GM21528 (cell line): ENCODE results near the gene CLEC1B.
"Not testable (repeated sequence)": the region's sequence is repeated elsewhere in the genome, so short reads cannot be mapped to it uniquely, and the experiment has no call there.

Experiments used
- ATAC-seq: cut with Tn5 transposase; IDR thresholded peaks from one replicate; pipeline ENCODE4 v1.9.1; 2021; ENCODE audit warnings: mild to moderate bottlenecking, moderate library complexity; ENCODE audit not compliant: unreplicated experiment, low FRiP score

Gene CLEC1B

GRCh38 chr12:9999016-9999415 is at the start of gene CLEC1B:
Gene CLEC1B (minus strand): TSS chr12:9999121. CDS start chr12:9999100, 21 bp downstream.
- no peak for ATAC-seq

DNA sequence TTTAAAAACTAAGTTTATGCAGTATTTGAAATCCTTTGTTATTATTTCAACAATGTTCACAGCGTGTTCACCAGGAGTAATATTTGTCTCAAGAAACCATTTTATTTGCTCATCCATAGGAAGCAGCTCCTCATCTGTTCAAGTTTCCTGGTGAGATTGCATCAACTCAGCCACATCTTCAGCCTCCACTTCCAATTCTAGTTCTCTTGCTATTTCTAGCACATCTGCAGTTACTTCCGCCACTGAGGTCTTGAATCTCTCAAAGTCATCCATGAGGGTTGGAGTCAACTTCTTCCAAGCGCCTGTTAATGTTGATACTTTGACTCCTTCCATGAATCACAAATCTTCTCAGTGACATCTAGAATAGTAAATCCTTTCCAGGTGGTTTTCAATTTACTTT is 49.6 kb upstream of the CLEC1B start:
- no peak for ATAC-seq

GRCh38 chr12:10042167-10042566 is 43.2 kb upstream of the CLEC1B start:
- no peak for ATAC-seq

GRCh38 chr12:10033783-10034545 is 35.0 kb upstream of the CLEC1B start:
- ATAC-seq = no peak

- no peak for ATAC-seq
Observed at GRCh38 chr12:10031771-10032175, 32.9 kb upstream of the CLEC1B start.

- no peak for ATAC-seq
Observed at GRCh38 chr12:10031321-10031720, 32.4 kb upstream of the CLEC1B start.

DNA sequence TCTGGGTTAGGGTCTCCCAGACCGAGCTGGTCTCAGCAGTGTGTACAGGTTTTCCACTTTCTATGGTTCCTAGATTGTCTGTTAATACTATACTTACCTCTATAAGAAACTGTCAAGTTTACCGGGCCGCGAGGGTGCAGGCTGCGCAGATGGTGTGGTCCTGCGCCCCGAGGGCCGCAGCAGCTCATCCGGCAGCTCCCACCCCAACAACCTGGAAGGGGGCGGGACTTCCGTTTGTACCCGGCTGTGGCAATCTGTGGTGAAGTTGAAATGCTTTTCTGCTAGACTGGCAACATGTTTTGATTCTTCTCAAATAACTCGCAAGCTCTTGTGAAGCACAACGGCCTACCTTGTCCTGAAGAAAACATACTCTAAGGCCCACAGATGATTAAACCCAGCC is 31.5 kb upstream of the CLEC1B start, which contains the start of gene CLEC9A:
Gene CLEC9A (plus strand): TSS at position 237 of the 400 bp plus-strand sequence. CDS start 22,006 bp downstream, outside the sequence.
- ATAC-seq = no peak

DNA sequence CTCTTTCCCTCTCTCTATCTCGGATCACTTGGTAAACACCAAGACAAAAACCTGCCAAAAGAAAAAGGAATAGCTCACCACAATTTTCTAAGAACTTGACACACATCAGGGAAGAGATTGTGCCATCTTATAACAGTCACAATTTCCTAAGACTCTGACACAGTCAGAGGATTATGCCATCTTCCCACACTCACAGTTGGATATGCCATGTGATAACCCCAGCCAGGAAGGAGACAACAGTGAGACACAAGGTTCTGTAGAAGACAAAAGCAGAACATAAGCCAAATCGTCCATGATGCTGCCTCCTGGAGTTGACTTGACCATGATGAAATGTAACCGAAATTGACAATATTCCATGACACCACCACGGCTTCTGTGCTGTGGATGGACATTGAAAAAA is 28.8 kb upstream of the CLEC1B start:
- no peak for ATAC-seq

DNA sequence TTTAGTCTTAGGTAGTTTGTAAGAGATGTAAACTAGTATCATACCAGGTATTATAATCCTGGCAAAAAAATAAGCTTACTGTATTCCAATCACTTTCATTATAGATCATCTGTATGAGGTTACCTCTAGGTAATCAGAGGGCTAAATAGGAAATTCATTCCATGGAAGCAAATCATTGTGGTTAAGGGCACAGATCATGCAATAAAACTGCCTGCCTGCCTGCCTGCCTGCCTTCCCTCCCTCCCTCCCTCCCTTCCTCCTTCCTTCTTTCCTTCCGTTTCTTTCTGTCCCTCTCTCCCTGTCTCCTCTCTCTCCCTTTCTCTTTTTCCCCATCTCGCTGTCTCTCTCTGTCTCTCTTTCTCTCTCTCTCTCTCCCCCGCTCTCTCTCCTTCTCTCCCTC is 28.4 kb upstream of the CLEC1B start:
- ATAC-seq = no peak

DNA sequence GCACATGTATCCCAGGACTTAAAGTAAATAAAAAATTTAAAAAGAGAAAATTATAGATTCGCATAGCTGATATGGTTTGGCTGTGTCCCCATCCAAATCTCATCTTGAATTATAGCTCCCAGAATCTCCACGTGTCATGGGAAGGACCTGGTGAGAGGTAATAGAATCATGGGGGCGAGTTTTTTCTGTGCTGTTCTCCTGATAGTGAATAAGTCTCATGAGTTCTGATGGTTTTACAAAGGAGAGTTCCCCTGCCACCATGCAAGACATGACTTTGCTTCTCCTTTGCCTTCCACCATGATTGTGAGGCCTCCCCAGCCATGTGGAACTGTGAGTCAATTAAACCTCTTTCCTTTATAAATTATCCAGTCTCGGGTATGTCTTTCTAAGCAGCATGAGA is 27.7 kb upstream of the CLEC1B start:
- ATAC-seq = not testable (repeated sequence)

DNA sequence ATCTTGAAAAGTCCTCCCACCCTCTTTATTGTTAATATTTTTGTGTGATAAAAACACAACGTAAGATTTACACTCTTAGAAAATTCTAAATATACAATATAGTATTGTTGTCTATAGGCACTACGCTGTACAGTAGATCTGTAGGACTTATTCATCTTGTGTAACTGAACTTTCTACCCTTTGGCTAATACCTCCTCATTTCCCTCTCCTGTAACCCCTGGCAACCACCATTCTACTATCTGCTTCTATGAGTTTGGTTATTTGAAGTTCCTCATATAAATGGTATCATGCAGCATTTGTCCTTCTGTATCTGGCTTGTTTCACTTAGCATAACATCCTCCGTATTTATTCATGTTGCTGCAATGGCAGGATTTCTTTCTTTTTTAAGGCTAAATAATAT is 26.3 kb upstream of the CLEC1B start:
- ATAC-seq = no peak

- no peak for ATAC-seq
Observed at GRCh38 chr12:10021342-10021741, 22.4 kb upstream of the CLEC1B start.

DNA sequence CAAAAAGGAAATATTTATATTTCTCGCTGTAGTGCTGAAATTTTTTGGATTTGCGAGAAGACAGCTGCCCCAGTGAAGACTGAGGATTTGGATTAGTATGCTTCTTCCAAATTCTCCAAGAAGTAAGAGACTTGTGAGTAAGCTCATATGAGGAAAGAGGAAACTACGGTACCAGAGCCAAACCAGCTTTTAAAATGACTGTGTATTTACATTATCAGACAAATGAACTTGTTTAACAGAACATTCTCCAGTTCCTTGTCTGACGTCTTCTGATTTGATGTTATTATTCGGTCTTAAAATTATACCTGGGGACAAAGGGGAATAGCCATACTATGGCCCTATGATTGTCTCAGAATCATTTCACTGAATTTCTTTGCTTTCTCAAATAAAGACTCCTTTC is 19.5 kb upstream of the CLEC1B start:
- ATAC-seq = no peak

DNA sequence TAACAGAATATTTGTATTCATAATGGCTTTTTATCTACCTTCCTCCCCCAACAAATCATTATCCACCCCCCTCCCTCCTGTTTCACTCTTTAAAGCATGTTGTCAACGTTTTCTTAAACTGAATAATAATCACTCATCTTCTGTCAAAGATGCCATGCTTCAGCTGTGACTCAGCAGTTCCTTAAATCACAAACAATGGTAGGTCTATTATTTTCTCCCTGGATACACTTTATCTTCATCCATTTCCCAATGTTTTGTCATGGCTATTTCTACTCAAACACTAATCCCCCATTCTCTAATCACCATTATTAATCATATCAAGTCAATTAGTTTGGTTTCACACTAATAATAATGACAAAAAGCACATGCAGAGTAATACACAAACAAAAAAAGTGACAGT is 18.0 kb upstream of the CLEC1B start:
- ATAC-seq = no peak

GRCh38 chr12:10015450-10015849 is 16.5 kb upstream of the CLEC1B start:
- ATAC-seq = no peak

- no peak for ATAC-seq
Observed at GRCh38 chr12:10012630-10013330, 13.9 kb upstream of the CLEC1B start.

GRCh38 chr12:10001171-10001776 is 2.4 kb upstream of the CLEC1B start:
- ATAC-seq = no peak

- no peak for ATAC-seq
Observed at GRCh38 chr12:9992296-9992695, 6.6 kb downstream of the CLEC1B start.

DNA sequence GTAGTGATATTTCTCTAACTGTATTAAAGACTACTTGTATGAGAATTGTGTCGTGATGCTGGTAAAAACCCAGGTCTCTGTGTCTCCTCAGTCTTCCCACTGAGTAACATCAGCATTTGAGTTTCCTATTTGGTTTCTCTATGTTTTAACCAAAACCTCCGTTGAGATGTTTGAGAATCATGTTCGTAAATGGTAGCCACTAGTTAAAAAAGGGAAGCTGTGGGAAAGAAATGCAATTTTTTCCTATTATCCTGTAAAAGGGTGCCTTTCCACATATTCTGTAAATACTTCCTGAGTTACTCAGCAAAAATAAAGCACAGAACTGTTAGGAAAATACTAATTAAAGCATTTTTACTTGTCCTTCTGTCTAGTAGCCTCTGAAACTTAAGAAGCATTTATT is 7.0 kb downstream of the CLEC1B start:
- ATAC-seq = no peak

GRCh38 chr12:9980126-9980525 is 18.8 kb downstream of the CLEC1B start:
- ATAC-seq = no peak

GRCh38 chr12:9977916-9978315 is 21.0 kb downstream of the CLEC1B start:
- ATAC-seq = no peak
